ACC112 (cell line): ENCODE data around the gene HSPA2.
"Not testable (repeated sequence)": the region's sequence is repeated elsewhere in the genome, so short reads cannot be mapped to it uniquely, and the experiment has no call there.

ENCODE experiments used
- H2AFZ ChIP-seq: fragments of 200-600 bp; sonication (generic); one replicate; pipeline ENCODE4 v1.6.0; 2017; ENCODE audit warnings: antibody characterized with exemption, low read length; ENCODE audit not compliant: unreplicated experiment
- H3K27ac ChIP-seq: fragments of 200-600 bp; sonication (generic); 2 replicates; pipeline ENCODE4 v1.5.1; 2014; ENCODE audit warnings: low read depth, mild to moderate bottlenecking, antibody characterized with exemption, low read length, moderate library complexity
- H3K27me3 ChIP-seq: fragments of 200-600 bp; sonication (generic); 2 replicates; pipeline ENCODE4 v1.6.1; 2014; ENCODE audit warnings: mild to moderate bottlenecking, antibody characterized with exemption, low read length, moderate library complexity, mixed read lengths; ENCODE audit not compliant: insufficient read depth
- H3K36me3 ChIP-seq: fragments of 200-600 bp; sonication (generic); 2 replicates; pipeline ENCODE4 v1.6.1; 2016; ENCODE audit warnings: mild to moderate bottlenecking, antibody characterized with exemption, low read length, moderate library complexity, mixed read lengths; ENCODE audit not compliant: insufficient read depth
- H3K4me1 ChIP-seq: fragments of 200-600 bp; sonication (generic); one replicate; pipeline ENCODE4 v1.6.1; 2016; ENCODE audit warnings: low read length, mixed read lengths; ENCODE audit not compliant: insufficient read depth, unreplicated experiment, control insufficient read depth
- H3K4me3 ChIP-seq: fragments of 200-600 bp; sonication (generic); 2 replicates; pipeline ENCODE4 v1.5.1; 2014; ENCODE audit warnings: mild to moderate bottlenecking, low read depth, low read length
- H3K79me2 ChIP-seq: fragments of 200-600 bp; sonication (generic); one replicate; pipeline ENCODE4 v1.6.0; 2016; ENCODE audit warnings: low read length; ENCODE audit not compliant: control insufficient read depth, unreplicated experiment, insufficient read depth

The HSPA2 gene

GRCh38 chr14:64562436-64562835 lies 21.9 kb downstream of the HSPA2 start:
- no peaks in the 10 kb centered on the region for H3K36me3 ChIP-seq
- H3K4me1 ChIP-seq, result no peaks in the 10 kb centered on the region
- H3K4me3 ChIP-seq, result no peak overlapping the region
- no peak overlapping the region for H2AFZ ChIP-seq
- H3K79me2 ChIP-seq, result no peaks in the 10 kb centered on the region
- H3K27me3 ChIP-seq, result no peaks in the 10 kb centered on the region
- no peak overlapping the region for H3K27ac ChIP-seq

GRCh38 chr14:64563696-64564095 lies 23.2 kb downstream of the HSPA2 start:
- Histone ChIP-seq H3K4me3 (no peak overlapping the region), H3K27ac (no peak overlapping the region), H3K4me1 (peaks cover under 1% of the 10 kb centered on the region), H3K27me3 (no peaks in the 10 kb centered on the region), H3K79me2 (no peaks in the 10 kb centered on the region), H3K36me3 (no peaks in the 10 kb centered on the region), H2AFZ (no peak overlapping the region)

- Histone ChIP-seq H3K27ac (no peak overlapping the region), H3K4me1 (peaks cover 8% of the 10 kb centered on the region), H3K79me2 (no peaks in the 10 kb centered on the region), H2AFZ (no peak overlapping the region), H3K27me3 (no peaks in the 10 kb centered on the region), H3K4me3 (no peak overlapping the region), H3K36me3 (no peaks in the 10 kb centered on the region)
Measured at GRCh38 chr14:64566651-64567122, 26.1 kb downstream of the HSPA2 start.

- Histone ChIP-seq H3K4me1 (peaks cover 8% of the 10 kb centered on the region), H3K4me3 (no peak overlapping the region), H2AFZ (peak overlapping the region; percentile 21), H3K36me3 (no peaks in the 10 kb centered on the region), H3K79me2 (no peaks in the 10 kb centered on the region), H3K27ac (peak overlapping the region; percentile 26), H3K27me3 (no peaks in the 10 kb centered on the region)
Measured at GRCh38 chr14:64569138-64569631, 28.6 kb downstream of the HSPA2 start.

GRCh38 chr14:64569646-64570045 lies 29.1 kb downstream of the HSPA2 start:
- peak overlapping the region; percentile 26 for H3K27ac ChIP-seq
- not testable (repeated sequence) for H3K27me3 ChIP-seq, H3K4me1 ChIP-seq, H2AFZ ChIP-seq, H3K79me2 ChIP-seq, H3K4me3 ChIP-seq, H3K36me3 ChIP-seq

- Histone ChIP-seq H3K36me3 (no peaks in the 10 kb centered on the region), H2AFZ (no peak overlapping the region), H3K79me2 (no peaks in the 10 kb centered on the region), H3K4me3 (no peak overlapping the region), H3K27ac (no peak overlapping the region), H3K27me3 (no peaks in the 10 kb centered on the region), H3K4me1 (peaks cover 8% of the 10 kb centered on the region)
Measured at GRCh38 chr14:64572386-64573104, 32.0 kb downstream of the HSPA2 start.

GRCh38 chr14:64573109-64573508 lies 32.6 kb downstream of the HSPA2 start:
- Histone ChIP-seq H2AFZ (no peak overlapping the region), H3K4me1 (peaks cover 8% of the 10 kb centered on the region), H3K27me3 (no peaks in the 10 kb centered on the region), H3K36me3 (no peaks in the 10 kb centered on the region), H3K4me3 (no peak overlapping the region), H3K27ac (no peak overlapping the region), H3K79me2 (no peaks in the 10 kb centered on the region)

GRCh38 chr14:64574371-64575107 lies 34.0 kb downstream of the HSPA2 start:
- H3K27ac ChIP-seq, result no peak overlapping the region
- no peaks in the 10 kb centered on the region for H3K4me1 ChIP-seq
- no peaks in the 10 kb centered on the region for H3K27me3 ChIP-seq
- no peak overlapping the region for H3K4me3 ChIP-seq
- H3K36me3 ChIP-seq, result no peaks in the 10 kb centered on the region
- H2AFZ ChIP-seq, result no peak overlapping the region
- H3K79me2 ChIP-seq, result no peaks in the 10 kb centered on the region

GRCh38 chr14:64577211-64577610 lies 36.7 kb downstream of the HSPA2 start:
- H2AFZ ChIP-seq, result no peak overlapping the region
- H3K4me1 ChIP-seq, result no peaks in the 10 kb centered on the region
- no peaks in the 10 kb centered on the region for H3K27me3 ChIP-seq
- no peaks in the 10 kb centered on the region for H3K79me2 ChIP-seq
- no peaks in the 10 kb centered on the region for H3K36me3 ChIP-seq
- no peak overlapping the region for H3K27ac ChIP-seq
- H3K4me3 ChIP-seq, result no peak overlapping the region

- Histone ChIP-seq H3K4me3 (no peak overlapping the region), H3K79me2 (no peaks in the 10 kb centered on the region), H3K27ac (no peak overlapping the region), H3K27me3 (no peaks in the 10 kb centered on the region), H3K4me1 (no peaks in the 10 kb centered on the region), H3K36me3 (no peaks in the 10 kb centered on the region), H2AFZ (no peak overlapping the region)
Measured at GRCh38 chr14:64580467-64580866, 39.9 kb downstream of the HSPA2 start.

- Histone ChIP-seq H3K79me2 (no peaks in the 10 kb centered on the region), H3K36me3 (no peaks in the 10 kb centered on the region), H3K27ac (no peak overlapping the region), H3K27me3 (no peaks in the 10 kb centered on the region), H3K4me1 (no peaks in the 10 kb centered on the region), H2AFZ (no peak overlapping the region), H3K4me3 (no peak overlapping the region)
Measured at GRCh38 chr14:64581363-64581762, 40.8 kb downstream of the HSPA2 start.
